CD4-positive, alpha-beta T cell treated with Interferon alpha-2 for 1 hour (primary cell): Measurements from ENCODE around the gene GORASP2.

Experiments used
- DNase-seq, 2 donors: peaks; one replicate each; pipeline ENCODE4 v3.0.0-alpha.2; 2020 to 2022

Gene GORASP2

GRCh38 chr2:171008550-171009205 lies 79.6 kb downstream of the GORASP2 start:
- DNase-seq = no peak

GRCh38 chr2:171009386-171009785 lies 80.3 kb downstream of the GORASP2 start:
- DNase-seq = no peak

GRCh38 chr2:171013851-171014250 lies 84.8 kb downstream of the GORASP2 start:
- DNase-seq = no peak

- DNase-seq = no peak
These were observed 87.1 kb downstream of the GORASP2 start for GRCh38 chr2:171016125-171016524.
